ENCODE results near the gene SLX4IP.
"Not testable (repeated sequence)": the region's sequence is repeated elsewhere in the genome, so short reads cannot be mapped to it uniquely, and the experiment has no call there.

SLX4IP gene

GRCh38 chr20:10609276-10609675 lies 174.2 kb downstream of the SLX4IP start:
- Mint-ChIP-seq H3K27me3 (ENCODE audit: low read depth) (no peaks in the 10 kb centered on the region), H3K4me3 (no peak overlapping the region), H3K4me1 (peaks cover 26% of the 10 kb centered on the region), H3K36me3 (ENCODE audit: low read depth) (peaks cover 16% of the 10 kb centered on the region), H3K27ac (peak overlapping the region; percentile 38 to 94 (median 91)), H3K9me3 (no peaks in the 10 kb centered on the region)
- no peak for TF ChIP-seq CTCF (IDR thresholded peaks at IDR 0.05; ENCODE audit: unreplicated experiment in 3 of 3)

GRCh38 chr20:10609770-10610169 lies 174.7 kb downstream of the SLX4IP start:
- Mint-ChIP-seq H3K27ac (peak overlapping the region; percentile 38 to 94 (median 91)), H3K9me3 (no peaks in the 10 kb centered on the region), H3K27me3 (ENCODE audit: low read depth) (no peaks in the 10 kb centered on the region), H3K36me3 (ENCODE audit: low read depth) (peaks cover 16% of the 10 kb centered on the region), H3K4me3 (no peak overlapping the region), H3K4me1 (peaks cover 21% of the 10 kb centered on the region)
- TF ChIP-seq CTCF (IDR thresholded peaks at IDR 0.05; ENCODE audit: unreplicated experiment in 3 of 3) = no peak

- H3K4me3 Mint-ChIP-seq = no peak overlapping the region
- peaks cover 18% of the 10 kb centered on the region for H3K36me3 Mint-ChIP-seq (ENCODE audit: low read depth)
- no peaks in the 10 kb centered on the region for H3K27me3 Mint-ChIP-seq (ENCODE audit: low read depth)
- no peak for TF ChIP-seq CTCF (IDR thresholded peaks at IDR 0.05; ENCODE audit: unreplicated experiment in 3 of 3)
- H3K27ac Mint-ChIP-seq = peak overlapping the region in 1 of 3 experiments; percentile 94
- no peaks in the 10 kb centered on the region for H3K9me3 Mint-ChIP-seq
- H3K4me1 Mint-ChIP-seq = peaks cover 17% of the 10 kb centered on the region
These were observed 175.1 kb downstream of the SLX4IP start for GRCh38 chr20:10610251-10610650.

- peak; percentile 31 to 48 (median 38) for TF ChIP-seq CTCF (IDR thresholded peaks at IDR 0.05; ENCODE audit: unreplicated experiment in 3 of 3)
- Mint-ChIP-seq H3K27ac (no peak overlapping the region), H3K36me3 (ENCODE audit: low read depth) (peaks cover 21% of the 10 kb centered on the region), H3K4me1 (peaks cover 11% of the 10 kb centered on the region), H3K4me3 (no peak overlapping the region), H3K9me3 (no peaks in the 10 kb centered on the region), H3K27me3 (ENCODE audit: low read depth) (no peaks in the 10 kb centered on the region)
These were observed 176.3 kb downstream of the SLX4IP start for GRCh38 chr20:10611357-10611756.

- H3K27ac Mint-ChIP-seq, H3K9me3 Mint-ChIP-seq: not testable (repeated sequence)
These were observed 178.3 kb downstream of the SLX4IP start for GRCh38 chr20:10613426-10613825.

GRCh38 chr20:10613911-10614310 lies 178.8 kb downstream of the SLX4IP start:
- Mint-ChIP-seq H3K27ac (no peak overlapping the region), H3K4me3 (no peak overlapping the region), H3K4me1 (peaks cover 15% of the 10 kb centered on the region), H3K36me3 (ENCODE audit: low read depth) (peaks cover 20% of the 10 kb centered on the region), H3K9me3 (no peaks in the 10 kb centered on the region), H3K27me3 (ENCODE audit: low read depth) (no peaks in the 10 kb centered on the region)
- TF ChIP-seq CTCF (IDR thresholded peaks at IDR 0.05; ENCODE audit: unreplicated experiment in 3 of 3) = no peak

More at GRCh38 chr20:10613426-10613825, 178.3 kb downstream of the SLX4IP start:
- not testable (repeated sequence) for H3K4me3 Mint-ChIP-seq; H3K27me3 Mint-ChIP-seq (ENCODE audit: low read depth)
- Mint-ChIP-seq H3K36me3 (ENCODE audit: low read depth) (peaks cover 23% of the 10 kb centered on the region), H3K4me1 (peaks cover 16% of the 10 kb centered on the region)
